Memory B cell (primary cell): ENCODE data around the gene CHFR.
"Not testable (repeated sequence)": the region's sequence is repeated elsewhere in the genome, so short reads cannot be mapped to it uniquely, and the experiment has no call there.

Source experiments
- ATAC-seq: fragments of 150-1000 bp; cut with Tn5 transposase; 2 replicates; pipeline ENCODE4 v1.10.0; 2021; ENCODE audit warnings: low read depth, mild to moderate bottlenecking, moderate library complexity
- DNase-seq, 2 donors: peaks; one replicate each; pipeline ENCODE4 v3.0.0; 2022; ENCODE audit warnings: low spot score in 2 of 2
- H3K27ac Mint-ChIP-seq: one replicate; pipeline ENCODE4 v1.8.0; 2022; ENCODE audit warnings: mild to moderate bottlenecking, moderate library complexity, mixed read lengths
- H3K27me3 Mint-ChIP-seq: one replicate; pipeline ENCODE4 v1.8.0; 2022; ENCODE audit warnings: mixed read lengths
- H3K36me3 Mint-ChIP-seq: one replicate; pipeline ENCODE4 v1.8.0; 2022; ENCODE audit warnings: mild to moderate bottlenecking, mixed read lengths
- H3K4me1 Mint-ChIP-seq: one replicate; pipeline ENCODE4 v1.8.0; 2022; ENCODE audit warnings: mixed read lengths
- H3K4me3 Mint-ChIP-seq: one replicate; pipeline ENCODE4 v1.8.0; 2022; ENCODE audit warnings: mild to moderate bottlenecking, moderate library complexity, mixed read lengths
- H3K9me3 Mint-ChIP-seq: one replicate; pipeline ENCODE4 v1.8.0; 2022; ENCODE audit warnings: mixed read lengths

Gene CHFR

GRCh38 chr12:132887513-132888351 is at the start of gene CHFR:
Gene CHFR (minus strand): TSS chr12:132887605. CDS start chr12:132887328, 277 bp downstream.
- peaks cover 20% of the 10 kb centered on the region for H3K36me3 Mint-ChIP-seq
- peak within 1 kb of the TSS; percentile 94 for H3K4me3 Mint-ChIP-seq

GRCh38 chr12:132936921-132937320 is 49.5 kb upstream of the CHFR start:
- H3K27ac Mint-ChIP-seq, H3K4me1 Mint-ChIP-seq, H3K27me3 Mint-ChIP-seq, DNase-seq, ATAC-seq, H3K9me3 Mint-ChIP-seq, H3K4me3 Mint-ChIP-seq: not testable (repeated sequence)
- peaks cover 24% of the 10 kb centered on the region for H3K36me3 Mint-ChIP-seq

More at GRCh38 chr12:132887513-132888351, at the start of gene CHFR:
- H3K27ac Mint-ChIP-seq: peak within 1 kb of the TSS; percentile 100
- DNase-seq: peak; percentile 80 to 90
- ATAC-seq: peak; percentile 96
- H3K4me1 Mint-ChIP-seq: peaks cover 10% of the 10 kb centered on the region
- H3K27me3 Mint-ChIP-seq: no peaks in the 10 kb centered on the region
- H3K9me3 Mint-ChIP-seq: peaks cover 9% of the 10 kb centered on the region

- peaks cover 10% of the 10 kb centered on the region for H3K9me3 Mint-ChIP-seq
- DNase-seq (no peak), ATAC-seq (no peak)
- H3K4me1 Mint-ChIP-seq: no peaks in the 10 kb centered on the region
- H3K27ac Mint-ChIP-seq: no peak overlapping the region
- H3K27me3 Mint-ChIP-seq: no peaks in the 10 kb centered on the region
- no peak overlapping the region for H3K4me3 Mint-ChIP-seq
- peaks cover 23% of the 10 kb centered on the region for H3K36me3 Mint-ChIP-seq
Observed at GRCh38 chr12:132936163-132936562, 48.8 kb upstream of the CHFR start.

GRCh38 chr12:132926415-132926833 is 39.0 kb upstream of the CHFR start:
- peaks cover 32% of the 10 kb centered on the region for H3K9me3 Mint-ChIP-seq
- H3K27me3 Mint-ChIP-seq: no peaks in the 10 kb centered on the region
- H3K27ac Mint-ChIP-seq: no peak overlapping the region
- DNase-seq (no peak), ATAC-seq (no peak)
- H3K4me3 Mint-ChIP-seq: no peak overlapping the region
- H3K36me3 Mint-ChIP-seq: peaks cover 44% of the 10 kb centered on the region
- no peaks in the 10 kb centered on the region for H3K4me1 Mint-ChIP-seq

GRCh38 chr12:132925597-132926414 is 38.4 kb upstream of the CHFR start:
- no peak overlapping the region for H3K4me3 Mint-ChIP-seq
- no peak for DNase-seq
- H3K27ac Mint-ChIP-seq: no peak overlapping the region
- H3K9me3 Mint-ChIP-seq: peaks cover 28% of the 10 kb centered on the region
- H3K36me3 Mint-ChIP-seq: peaks cover 41% of the 10 kb centered on the region
- H3K27me3 Mint-ChIP-seq: no peaks in the 10 kb centered on the region
- ATAC-seq: no peak
- H3K4me1 Mint-ChIP-seq: no peaks in the 10 kb centered on the region

- no peaks in the 10 kb centered on the region for H3K4me1 Mint-ChIP-seq
- H3K36me3 Mint-ChIP-seq: peaks cover 34% of the 10 kb centered on the region
- H3K4me3 Mint-ChIP-seq: no peak overlapping the region
- ATAC-seq: no peak
- no peak overlapping the region for H3K27ac Mint-ChIP-seq
- H3K27me3 Mint-ChIP-seq: no peaks in the 10 kb centered on the region
- DNase-seq: no peak
- H3K9me3 Mint-ChIP-seq: peaks cover 25% of the 10 kb centered on the region
Observed at GRCh38 chr12:132924356-132924755, 37.0 kb upstream of the CHFR start.

- ATAC-seq (no peak), DNase-seq (no peak)
- H3K36me3 Mint-ChIP-seq: peaks cover 30% of the 10 kb centered on the region
- no peak overlapping the region for H3K27ac Mint-ChIP-seq
- H3K4me3 Mint-ChIP-seq: no peak overlapping the region
- H3K9me3 Mint-ChIP-seq: peaks cover 21% of the 10 kb centered on the region
- H3K27me3 Mint-ChIP-seq: no peaks in the 10 kb centered on the region
- H3K4me1 Mint-ChIP-seq: no peaks in the 10 kb centered on the region
Observed at GRCh38 chr12:132923356-132923909, 36.0 kb upstream of the CHFR start.

GRCh38 chr12:132922676-132923075 is 35.3 kb upstream of the CHFR start:
- H3K4me1 Mint-ChIP-seq: no peaks in the 10 kb centered on the region
- H3K36me3 Mint-ChIP-seq: peaks cover 32% of the 10 kb centered on the region
- no peak for DNase-seq
- peaks cover 23% of the 10 kb centered on the region for H3K9me3 Mint-ChIP-seq
- H3K27ac Mint-ChIP-seq: no peak overlapping the region
- no peak for ATAC-seq
- no peak overlapping the region for H3K4me3 Mint-ChIP-seq
- no peaks in the 10 kb centered on the region for H3K27me3 Mint-ChIP-seq

GRCh38 chr12:132921685-132922084 is 34.3 kb upstream of the CHFR start:
- peaks cover 23% of the 10 kb centered on the region for H3K9me3 Mint-ChIP-seq
- peaks cover 31% of the 10 kb centered on the region for H3K36me3 Mint-ChIP-seq
- H3K4me3 Mint-ChIP-seq: no peak overlapping the region
- H3K27ac Mint-ChIP-seq: no peak overlapping the region
- ATAC-seq (no peak), DNase-seq (no peak)
- H3K4me1 Mint-ChIP-seq: no peaks in the 10 kb centered on the region
- no peaks in the 10 kb centered on the region for H3K27me3 Mint-ChIP-seq

GRCh38 chr12:132918680-132919079 is 31.3 kb upstream of the CHFR start:
- Mint-ChIP-seq H3K27me3 (no peaks in the 10 kb centered on the region), H3K27ac (no peak overlapping the region), H3K9me3 (peaks cover 16% of the 10 kb centered on the region), H3K4me1 (no peaks in the 10 kb centered on the region), H3K36me3 (peaks cover 17% of the 10 kb centered on the region), H3K4me3 (no peak overlapping the region)
- ATAC-seq (no peak), DNase-seq (no peak)

- Mint-ChIP-seq H3K9me3 (peaks cover 9% of the 10 kb centered on the region), H3K27ac (peak overlapping the region; percentile 90), H3K4me1 (peaks cover 5% of the 10 kb centered on the region), H3K27me3 (no peaks in the 10 kb centered on the region), H3K36me3 (peaks cover 15% of the 10 kb centered on the region), H3K4me3 (peak overlapping the region; percentile 91)
- ATAC-seq: no peak
- no peak for DNase-seq
Observed at GRCh38 chr12:132909030-132909368, 21.6 kb upstream of the CHFR start.

- Mint-ChIP-seq H3K9me3 (peaks cover 8% of the 10 kb centered on the region), H3K4me1 (peaks cover 5% of the 10 kb centered on the region), H3K27me3 (no peaks in the 10 kb centered on the region), H3K27ac (peak overlapping the region; percentile 90), H3K4me3 (peak overlapping the region; percentile 91), H3K36me3 (peaks cover 9% of the 10 kb centered on the region)
- ATAC-seq (peak; percentile 88), DNase-seq (peak; percentile 81 to 91)
Observed at GRCh38 chr12:132908145-132909029, 21.0 kb upstream of the CHFR start.

- not testable (repeated sequence) for H3K4me1 Mint-ChIP-seq, H3K27me3 Mint-ChIP-seq, ATAC-seq, H3K9me3 Mint-ChIP-seq, H3K36me3 Mint-ChIP-seq, DNase-seq
- Mint-ChIP-seq H3K4me3 (peak overlapping the region; percentile 91), H3K27ac (peak overlapping the region; percentile 90)
Observed at GRCh38 chr12:132907789-132908144, 20.4 kb upstream of the CHFR start.
